Measurements from ENCODE around the gene ABLIM3. TPM values are rescaled to one million over a fixed set of nuclear protein-coding genes. Genes with fewer than 3 reads are reported as not detected.
A peak's percentile ranks its signal among the peaks of the same experiment; 100 is the strongest.

Gene ABLIM3
- total RNA-seq, 4 donors from 2014 or later = 14.8 to 50.7 (median 25.4) TPM

DNA sequence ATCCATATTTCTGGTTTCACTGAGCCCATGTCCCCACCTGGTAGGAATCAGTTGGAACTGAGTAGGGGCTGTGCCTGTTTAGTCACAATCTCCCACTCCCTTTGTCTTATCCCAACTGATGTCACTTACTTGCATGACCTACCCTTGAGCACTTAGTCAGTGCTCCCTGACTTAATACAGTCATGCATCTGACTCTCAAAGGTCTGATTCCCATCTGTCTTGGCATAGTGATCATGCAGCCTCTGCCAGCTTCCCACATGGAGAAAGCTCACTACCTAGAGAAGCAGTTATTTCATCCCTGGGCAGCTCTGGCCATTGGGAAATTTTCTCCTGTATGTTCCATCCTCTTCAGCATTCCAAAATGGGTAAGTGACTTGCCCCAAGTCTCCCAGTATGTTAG, 24.8 kb downstream of the ABLIM3 start:
- no peak for TF ChIP-seq POLR2A (IDR thresholded peaks at IDR 0.05)
- TF ChIP-seq, protein P1, sequence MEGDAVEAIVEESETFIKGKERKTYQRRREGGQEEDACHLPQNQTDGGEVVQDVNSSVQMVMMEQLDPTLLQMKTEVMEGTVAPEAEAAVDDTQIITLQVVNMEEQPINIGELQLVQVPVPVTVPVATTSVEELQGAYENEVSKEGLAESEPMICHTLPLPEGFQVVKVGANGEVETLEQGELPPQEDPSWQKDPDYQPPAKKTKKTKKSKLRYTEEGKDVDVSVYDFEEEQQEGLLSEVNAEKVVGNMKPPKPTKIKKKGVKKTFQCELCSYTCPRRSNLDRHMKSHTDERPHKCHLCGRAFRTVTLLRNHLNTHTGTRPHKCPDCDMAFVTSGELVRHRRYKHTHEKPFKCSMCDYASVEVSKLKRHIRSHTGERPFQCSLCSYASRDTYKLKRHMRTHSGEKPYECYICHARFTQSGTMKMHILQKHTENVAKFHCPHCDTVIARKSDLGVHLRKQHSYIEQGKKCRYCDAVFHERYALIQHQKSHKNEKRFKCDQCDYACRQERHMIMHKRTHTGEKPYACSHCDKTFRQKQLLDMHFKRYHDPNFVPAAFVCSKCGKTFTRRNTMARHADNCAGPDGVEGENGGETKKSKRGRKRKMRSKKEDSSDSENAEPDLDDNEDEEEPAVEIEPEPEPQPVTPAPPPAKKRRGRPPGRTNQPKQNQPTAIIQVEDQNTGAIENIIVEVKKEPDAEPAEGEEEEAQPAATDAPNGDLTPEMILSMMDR (IDR thresholded peaks at IDR 0.05) = no peak
- TF ChIP-seq POLR2AphosphoS5 (IDR thresholded peaks at IDR 0.05) = no peak
- TF ChIP-seq EP300 (IDR thresholded peaks at IDR 0.05) = no peak
- no peak overlapping the region for H3K4me3 ChIP-seq
- no peaks in the 10 kb centered on the region for H3K9me3 ChIP-seq
- no peak overlapping the region for H3K27ac ChIP-seq
- H3K4me1 ChIP-seq = peaks cover 0 to 17% (median 4%) of the 10 kb centered on the region in 3 donors
- ATAC-seq = no peak
- H3K27me3 ChIP-seq = no peaks in the 10 kb centered on the region
- no peaks in the 10 kb centered on the region for H3K36me3 ChIP-seq

DNA sequence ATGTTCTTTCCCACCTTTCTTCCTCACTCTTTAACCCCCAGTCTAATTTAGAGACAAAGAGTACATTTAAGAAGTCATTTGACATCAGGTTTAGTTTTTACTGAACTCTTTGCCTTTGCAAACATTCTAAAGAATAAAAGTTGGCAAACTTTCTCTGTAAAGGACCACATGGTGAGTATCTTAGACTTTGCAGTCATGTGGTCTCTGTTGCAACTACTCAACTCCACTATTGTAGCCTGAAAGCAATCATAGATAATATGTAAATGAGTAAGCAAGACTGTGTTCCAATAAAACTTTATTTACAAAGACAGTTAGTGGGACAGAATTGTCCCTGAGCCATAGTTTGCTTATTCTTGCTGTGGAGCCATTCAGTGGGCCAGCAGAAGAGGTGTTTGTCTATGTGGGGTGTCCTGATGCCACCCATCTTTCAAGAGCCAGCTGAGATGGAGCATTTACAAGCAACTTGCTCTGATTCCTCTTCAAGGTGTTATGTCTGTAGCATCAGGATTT, 25.4 kb downstream of the ABLIM3 start:
- Histone ChIP-seq H3K36me3 (no peaks in the 10 kb centered on the region), H3K27me3 (no peaks in the 10 kb centered on the region), H3K4me3 (no peak overlapping the region), H3K4me1 (peaks cover 0 to 12% (median 4%) of the 10 kb centered on the region in 3 donors), H3K27ac (no peak overlapping the region), H3K9me3 (no peaks in the 10 kb centered on the region)
- TF ChIP-seq POLR2AphosphoS5 (IDR thresholded peaks at IDR 0.05) (no peak), POLR2A (IDR thresholded peaks at IDR 0.05) (no peak), EP300 (IDR thresholded peaks at IDR 0.05) (no peak)
- TF ChIP-seq, protein P1 (IDR thresholded peaks at IDR 0.05) = no peak
- no peak for ATAC-seq

DNA sequence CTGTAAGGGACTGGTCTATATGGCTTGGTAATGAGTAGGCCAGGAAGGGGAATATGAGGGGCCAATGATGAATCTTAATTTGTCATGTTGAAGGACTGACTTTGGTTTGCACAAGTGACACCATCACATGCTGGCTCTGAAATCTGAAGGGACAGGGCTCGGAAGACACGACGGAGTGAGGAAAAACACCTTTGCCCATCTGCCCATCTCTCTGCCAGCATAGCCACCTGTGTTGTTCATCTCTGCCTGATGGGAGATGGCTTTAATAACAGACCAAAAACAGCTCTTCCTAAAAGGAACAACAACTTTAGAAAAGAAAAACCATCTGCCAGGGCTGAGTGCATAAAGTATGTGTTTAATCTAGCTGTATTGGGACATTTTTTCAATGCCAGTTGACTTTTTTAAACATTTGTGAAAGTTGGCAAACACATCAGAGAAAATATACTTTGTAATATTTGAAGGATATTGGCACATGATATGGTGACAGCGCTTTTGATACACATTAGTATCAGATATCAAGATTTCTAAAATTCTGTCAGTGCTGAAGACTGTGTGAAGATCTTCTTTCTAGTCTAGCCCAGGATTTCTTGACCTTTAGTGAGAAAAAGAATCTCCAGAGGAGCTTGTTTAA, 27.1 kb downstream of the ABLIM3 start:
- Histone ChIP-seq H3K27ac (no peak overlapping the region), H3K4me3 (no peak overlapping the region), H3K27me3 (no peaks in the 10 kb centered on the region), H3K36me3 (no peaks in the 10 kb centered on the region), H3K9me3 (no peaks in the 10 kb centered on the region), H3K4me1 (peaks cover 0 to 13% (median 0%) of the 10 kb centered on the region in 3 donors)
- WGBS, 2 donors (ENCODE audit: low coverage in 1 of 2) = 93 to 100% methylated on average over 4 of the region's 4 CpGs
- TF ChIP-seq, protein P1 (IDR thresholded peaks at IDR 0.05) = no peak
- no peak for TF ChIP-seq EP300 (IDR thresholded peaks at IDR 0.05)
- TF ChIP-seq POLR2A (IDR thresholded peaks at IDR 0.05) = no peak
- no peak for TF ChIP-seq POLR2AphosphoS5 (IDR thresholded peaks at IDR 0.05)
- no peak for ATAC-seq

DNA sequence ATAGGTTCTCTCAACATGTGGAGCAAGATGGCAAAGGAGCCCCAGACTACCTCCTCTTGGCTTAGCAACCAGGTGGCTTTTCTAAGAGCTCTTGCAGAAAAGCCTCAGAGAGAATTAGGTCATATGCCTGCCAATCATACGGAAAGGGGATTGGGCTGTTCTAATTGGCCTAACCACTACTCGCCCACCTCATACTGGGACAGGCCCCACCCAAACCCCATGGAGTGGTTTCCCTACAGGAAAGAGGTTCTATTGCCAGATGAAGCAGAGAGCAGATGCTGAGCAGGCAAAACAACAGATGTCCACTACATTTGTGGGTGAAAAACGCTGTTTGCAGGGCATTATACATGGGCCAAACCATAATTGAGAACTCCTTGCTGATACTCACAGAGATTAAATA, 29.0 kb downstream of the ABLIM3 start:
- Histone ChIP-seq H3K4me3 (no peak overlapping the region), H3K27me3 (no peaks in the 10 kb centered on the region), H3K9me3 (no peaks in the 10 kb centered on the region), H3K27ac (no peak overlapping the region), H3K36me3 (no peaks in the 10 kb centered on the region), H3K4me1 (peaks cover 0 to 30% (median 3%) of the 10 kb centered on the region in 3 donors)
- ATAC-seq = no peak
- TF ChIP-seq EP300 (IDR thresholded peaks at IDR 0.05) = no peak
- TF ChIP-seq POLR2AphosphoS5 (IDR thresholded peaks at IDR 0.05) = no peak
- TF ChIP-seq, protein P1 (IDR thresholded peaks at IDR 0.05) = no peak
- no peak for TF ChIP-seq POLR2A (IDR thresholded peaks at IDR 0.05)
- WGBS, 2 donors (ENCODE audit: low coverage in 1 of 2) = 66 to 89% methylated on average over 1 to 2 of the region's 3 CpGs

DNA sequence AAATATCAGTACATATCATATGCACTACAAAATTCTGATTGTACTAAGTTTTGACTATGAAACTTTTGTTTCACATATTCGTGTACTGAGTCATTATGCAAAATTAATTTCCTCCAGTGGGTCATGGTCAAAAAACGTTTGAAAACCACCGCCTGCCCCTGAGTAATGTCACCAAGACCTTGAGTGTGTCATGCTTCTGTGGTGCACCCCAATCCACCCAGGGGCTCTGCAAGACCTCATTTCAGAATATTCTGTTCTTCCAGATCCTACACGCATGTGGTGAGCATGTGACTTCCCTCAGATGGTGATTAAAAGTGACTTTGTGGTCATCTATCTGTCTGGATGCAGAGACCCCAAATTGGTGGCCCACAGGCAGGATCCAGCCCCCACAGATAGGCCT, 31.0 kb downstream of the ABLIM3 start:
- Histone ChIP-seq H3K36me3 (no peaks in the 10 kb centered on the region), H3K9me3 (no peaks in the 10 kb centered on the region), H3K4me1 (peaks cover 0 to 50% (median 12%) of the 10 kb centered on the region in 3 donors), H3K27me3 (no peaks in the 10 kb centered on the region), H3K27ac (peak overlapping the region in 1 of 4 donors; percentile 73), H3K4me3 (no peak overlapping the region)
- WGBS, 2 donors (ENCODE audit: low coverage in 1 of 2) = 44 to 46% methylated on average over 4 of the region's 4 CpGs
- TF ChIP-seq, protein P1 (IDR thresholded peaks at IDR 0.05) = no peak
- TF ChIP-seq EP300 (IDR thresholded peaks at IDR 0.05) = no peak
- TF ChIP-seq POLR2AphosphoS5 (IDR thresholded peaks at IDR 0.05) = no peak
- TF ChIP-seq POLR2A (IDR thresholded peaks at IDR 0.05) = no peak
- no peak for ATAC-seq

Measured in gastroesophageal sphincter (tissue), 4 donors.